ENCODE data around the gene SLC4A2.

SLC4A2 gene

DNA sequence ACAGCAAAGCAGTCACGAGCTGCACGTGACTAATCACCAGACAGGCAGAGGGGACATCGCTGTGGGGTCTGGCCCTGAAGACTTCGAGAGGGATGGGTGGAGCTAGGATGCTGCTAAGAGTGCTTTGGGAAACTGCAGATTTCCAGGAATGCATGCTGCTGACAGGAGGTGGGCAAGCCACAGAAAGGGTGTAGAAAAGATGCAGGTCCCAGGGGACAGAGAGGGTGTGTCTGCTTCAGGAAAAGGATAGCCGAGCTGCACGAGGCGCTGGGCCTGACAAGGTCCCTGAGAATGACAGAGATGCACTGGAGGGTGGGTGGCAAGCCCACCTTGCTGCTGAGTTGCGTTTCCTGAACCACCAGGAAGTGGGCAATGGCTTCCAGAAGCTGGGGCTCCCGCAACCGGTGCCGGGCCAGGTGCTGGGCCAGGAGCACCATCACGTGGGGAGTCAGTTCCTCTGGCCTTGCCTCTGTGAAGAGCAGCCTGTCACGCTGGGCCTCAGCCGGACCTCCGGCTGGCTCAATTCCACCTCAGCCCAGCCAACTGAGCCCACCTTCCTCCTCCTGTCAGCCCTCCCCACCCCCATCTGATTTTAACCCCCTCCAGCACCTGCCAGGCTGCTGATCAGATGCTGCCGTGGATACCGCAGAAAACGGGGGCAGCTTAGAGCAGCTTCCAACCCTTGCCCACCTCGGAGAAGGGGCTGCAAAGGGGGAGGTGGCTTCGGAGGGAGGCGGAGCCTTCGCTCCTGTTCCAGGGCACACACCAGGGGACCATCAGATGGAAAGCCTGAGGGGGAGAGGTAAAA is 19.0 kb downstream of the SLC4A2 start:
- peaks cover 21% of the 10 kb centered on the region for H3K36me3 ChIP-seq (ENCODE audit: control insufficient read depth, low read depth, low read length)
- H3K9ac ChIP-seq (ENCODE audit: low read length), result no peak overlapping the region
- H3K27ac ChIP-seq (ENCODE audit: low read length), result no peak overlapping the region
- H3K4me1 ChIP-seq (ENCODE audit: control insufficient read depth, low read depth, low read length), result peaks cover 14% of the 10 kb centered on the region
- no peaks in the 10 kb centered on the region for H3K27me3 ChIP-seq (ENCODE audit: control insufficient read depth, insufficient read depth, low read length)
- no peaks in the 10 kb centered on the region for H3K9me3 ChIP-seq (ENCODE audit: control insufficient read depth, low read depth, low read length)
- peak overlapping the region; percentile 92 for H3K4me3 ChIP-seq (ENCODE audit: low read length)

DNA sequence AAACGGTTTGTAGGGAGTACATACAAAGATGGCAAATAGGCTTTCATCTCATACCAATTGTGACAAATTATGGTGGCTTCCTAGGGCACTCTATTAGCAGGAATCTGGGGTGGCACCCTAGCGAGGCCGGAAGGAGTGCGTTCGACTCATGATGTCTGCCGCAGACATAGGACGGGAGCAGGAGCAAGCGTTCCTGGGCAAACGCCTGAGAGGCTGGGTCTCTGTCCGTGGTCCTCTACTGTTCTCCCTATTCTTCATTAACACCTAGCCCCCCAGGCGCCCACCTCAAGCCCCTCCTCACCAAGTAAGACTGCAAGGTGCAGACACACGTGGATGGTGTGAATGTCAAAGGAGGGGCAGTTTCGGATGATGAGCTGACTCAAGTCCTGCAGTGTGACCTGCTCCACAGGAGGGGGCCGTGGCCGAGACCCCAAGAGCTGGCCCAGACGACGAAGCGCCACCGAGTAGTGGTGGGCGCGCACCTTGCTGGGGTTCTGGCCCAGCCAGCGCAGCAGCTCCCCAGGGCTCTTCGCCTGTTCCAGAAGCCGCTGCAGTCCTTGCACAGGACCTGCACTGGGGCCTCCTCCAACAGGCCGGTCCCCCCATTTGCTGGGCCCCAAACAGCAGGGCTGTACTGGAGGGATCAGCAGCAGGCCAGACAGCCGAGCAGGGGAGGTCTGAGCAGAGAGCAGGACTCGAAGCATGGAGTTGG is 20.0 kb downstream of the SLC4A2 start:
- Histone ChIP-seq H3K4me1 (ENCODE audit: control insufficient read depth, low read depth, low read length) (peaks cover 14% of the 10 kb centered on the region), H3K36me3 (ENCODE audit: control insufficient read depth, low read depth, low read length) (peaks cover 12% of the 10 kb centered on the region), H3K4me3 (ENCODE audit: low read length) (peak overlapping the region; percentile 92), H3K27ac (ENCODE audit: low read length) (no peak overlapping the region), H3K9ac (ENCODE audit: low read length) (no peak overlapping the region), H3K27me3 (ENCODE audit: control insufficient read depth, insufficient read depth, low read length) (peaks cover 7% of the 10 kb centered on the region), H3K9me3 (ENCODE audit: control insufficient read depth, low read depth, low read length) (no peaks in the 10 kb centered on the region)

DNA sequence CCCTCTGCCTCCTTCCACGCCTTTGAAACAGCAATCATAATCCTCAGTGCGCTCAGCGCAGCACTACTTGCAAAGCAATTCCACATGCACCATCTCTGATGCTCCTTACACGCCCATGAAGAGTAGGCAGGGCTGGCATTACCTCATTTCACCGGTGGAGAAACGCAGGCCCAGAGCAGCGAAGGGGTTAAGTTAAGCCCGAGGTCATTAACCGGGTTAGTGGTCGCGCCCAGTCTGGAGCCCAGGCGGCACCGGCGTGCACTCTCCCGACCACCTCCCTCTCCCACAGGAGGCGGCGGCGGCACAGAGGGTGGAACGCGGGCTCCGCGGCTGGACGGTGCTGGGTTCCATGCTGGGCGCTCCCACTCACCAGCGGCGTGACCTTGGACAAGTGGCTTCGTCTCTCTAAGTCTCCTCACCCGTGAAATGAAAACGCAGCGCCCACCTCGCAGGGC is 20.7 kb downstream of the SLC4A2 start:
- peak overlapping the region; percentile 91 for H3K9ac ChIP-seq (ENCODE audit: low read length)
- H3K27me3 ChIP-seq (ENCODE audit: control insufficient read depth, insufficient read depth, low read length), result peaks cover 14% of the 10 kb centered on the region
- H3K4me3 ChIP-seq (ENCODE audit: low read length), result peak overlapping the region; percentile 92
- peaks cover 17% of the 10 kb centered on the region for H3K4me1 ChIP-seq (ENCODE audit: control insufficient read depth, low read depth, low read length)
- H3K36me3 ChIP-seq (ENCODE audit: control insufficient read depth, low read depth, low read length), result peaks cover 5% of the 10 kb centered on the region
- no peak overlapping the region for H3K27ac ChIP-seq (ENCODE audit: low read length)
- no peaks in the 10 kb centered on the region for H3K9me3 ChIP-seq (ENCODE audit: control insufficient read depth, low read depth, low read length)

DNA sequence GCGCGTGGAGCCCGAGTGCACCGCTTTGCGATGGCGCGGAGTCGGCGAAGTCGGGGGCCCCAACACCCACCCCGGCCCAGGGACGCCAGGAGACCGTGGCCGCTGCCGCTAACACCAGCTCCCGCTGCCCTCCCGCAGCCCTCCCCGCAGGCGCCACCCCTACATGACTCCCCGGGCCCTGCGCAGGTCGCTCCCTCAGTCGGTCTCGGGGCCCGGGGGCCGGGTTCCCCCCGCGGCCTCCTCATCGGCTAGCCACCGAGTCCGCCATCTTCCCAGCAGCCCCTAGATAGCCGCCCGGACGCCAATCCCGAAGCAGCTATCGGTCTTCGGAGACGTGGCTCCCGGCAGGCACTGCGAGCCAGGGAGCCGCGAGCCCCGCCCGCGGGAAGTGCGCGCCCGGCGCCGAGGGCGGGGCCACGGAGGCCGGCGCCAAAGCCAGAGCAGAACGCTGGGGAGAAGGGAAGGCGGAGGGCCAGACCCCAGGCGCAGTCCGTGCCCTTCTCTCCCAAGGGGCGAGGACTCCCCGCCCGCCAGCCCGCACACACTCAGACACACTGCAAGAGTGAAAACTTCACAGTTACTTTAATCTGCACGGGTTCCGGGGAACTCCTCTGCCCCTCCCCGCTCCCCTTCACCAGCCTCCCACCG is 21.3 kb downstream of the SLC4A2 start, which contains the start of gene FASTK:
Gene FASTK, minus strand, starts transcription at position 288 of the 648 bp plus-strand sequence. Its CDS starts 43 bp downstream, at position 245.
- Histone ChIP-seq H3K27ac (ENCODE audit: low read length) (no peak within 1 kb of the TSS), H3K9me3 (ENCODE audit: control insufficient read depth, low read depth, low read length) (no peaks in the 10 kb centered on the region), H3K4me3 (ENCODE audit: low read length) (peak within 1 kb of the TSS; percentile 92), H3K36me3 (ENCODE audit: control insufficient read depth, low read depth, low read length) (no peaks in the 10 kb centered on the region), H3K4me1 (ENCODE audit: control insufficient read depth, low read depth, low read length) (peaks cover 22% of the 10 kb centered on the region), H3K9ac (ENCODE audit: low read length) (peak within 1 kb of the TSS; percentile 91), H3K27me3 (ENCODE audit: control insufficient read depth, insufficient read depth, low read length) (peaks cover 15% of the 10 kb centered on the region)

DNA sequence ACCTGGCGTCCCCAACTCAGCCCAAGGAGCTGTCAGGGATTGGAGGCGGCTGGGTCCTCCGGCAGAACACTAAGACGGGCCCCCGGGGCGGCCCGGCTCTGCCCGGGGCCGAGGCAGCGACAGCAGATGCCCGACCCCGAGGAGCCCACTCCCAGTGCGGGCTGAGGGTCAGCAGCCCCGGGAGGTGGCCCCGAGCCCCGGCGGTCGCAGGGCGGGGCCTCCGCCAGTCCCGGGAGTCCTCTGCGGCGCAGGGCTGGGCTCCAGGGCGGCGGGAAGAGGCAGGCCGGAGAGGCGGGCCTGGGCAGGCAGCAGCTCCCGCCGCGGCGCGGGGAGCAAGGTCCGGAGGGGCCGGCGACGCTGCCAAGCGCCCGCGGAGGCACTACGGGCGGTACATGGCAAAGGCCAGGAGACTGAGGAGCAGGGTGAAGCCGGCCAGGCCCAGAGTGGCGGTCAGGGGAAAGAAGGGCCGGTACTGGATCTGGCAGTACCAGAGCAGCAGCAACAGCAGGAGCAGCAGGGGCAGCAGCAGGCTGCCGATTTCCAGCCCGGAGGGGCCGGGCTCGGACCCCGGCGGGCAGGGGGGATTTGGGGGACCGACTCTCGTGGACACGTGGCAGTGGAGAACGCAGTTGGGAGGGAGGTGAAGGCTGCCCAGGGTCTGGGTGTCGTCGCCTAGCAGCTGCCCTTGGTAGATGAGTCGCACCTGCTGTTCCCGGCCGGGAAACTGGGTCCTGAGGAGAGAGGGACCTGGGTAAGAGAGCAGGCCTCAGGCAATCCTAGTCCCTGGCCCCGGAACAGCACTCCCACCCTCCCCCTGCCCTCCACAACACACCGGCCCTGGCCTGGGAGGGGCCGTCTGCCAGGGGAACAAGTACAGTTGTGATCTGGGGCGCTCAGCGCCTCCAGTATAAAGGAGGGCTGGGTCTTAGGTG is 22.0 kb downstream of the SLC4A2 start:
- no peaks in the 10 kb centered on the region for H3K9me3 ChIP-seq (ENCODE audit: control insufficient read depth, low read depth, low read length)
- H3K9ac ChIP-seq (ENCODE audit: low read length), result peak overlapping the region; percentile 11
- H3K4me3 ChIP-seq (ENCODE audit: low read length), result peak overlapping the region; percentile 92
- H3K36me3 ChIP-seq (ENCODE audit: control insufficient read depth, low read depth, low read length), result no peaks in the 10 kb centered on the region
- peaks cover 22% of the 10 kb centered on the region for H3K4me1 ChIP-seq (ENCODE audit: control insufficient read depth, low read depth, low read length)
- peaks cover 15% of the 10 kb centered on the region for H3K27me3 ChIP-seq (ENCODE audit: control insufficient read depth, insufficient read depth, low read length)
- H3K27ac ChIP-seq (ENCODE audit: low read length), result no peak overlapping the region

DNA sequence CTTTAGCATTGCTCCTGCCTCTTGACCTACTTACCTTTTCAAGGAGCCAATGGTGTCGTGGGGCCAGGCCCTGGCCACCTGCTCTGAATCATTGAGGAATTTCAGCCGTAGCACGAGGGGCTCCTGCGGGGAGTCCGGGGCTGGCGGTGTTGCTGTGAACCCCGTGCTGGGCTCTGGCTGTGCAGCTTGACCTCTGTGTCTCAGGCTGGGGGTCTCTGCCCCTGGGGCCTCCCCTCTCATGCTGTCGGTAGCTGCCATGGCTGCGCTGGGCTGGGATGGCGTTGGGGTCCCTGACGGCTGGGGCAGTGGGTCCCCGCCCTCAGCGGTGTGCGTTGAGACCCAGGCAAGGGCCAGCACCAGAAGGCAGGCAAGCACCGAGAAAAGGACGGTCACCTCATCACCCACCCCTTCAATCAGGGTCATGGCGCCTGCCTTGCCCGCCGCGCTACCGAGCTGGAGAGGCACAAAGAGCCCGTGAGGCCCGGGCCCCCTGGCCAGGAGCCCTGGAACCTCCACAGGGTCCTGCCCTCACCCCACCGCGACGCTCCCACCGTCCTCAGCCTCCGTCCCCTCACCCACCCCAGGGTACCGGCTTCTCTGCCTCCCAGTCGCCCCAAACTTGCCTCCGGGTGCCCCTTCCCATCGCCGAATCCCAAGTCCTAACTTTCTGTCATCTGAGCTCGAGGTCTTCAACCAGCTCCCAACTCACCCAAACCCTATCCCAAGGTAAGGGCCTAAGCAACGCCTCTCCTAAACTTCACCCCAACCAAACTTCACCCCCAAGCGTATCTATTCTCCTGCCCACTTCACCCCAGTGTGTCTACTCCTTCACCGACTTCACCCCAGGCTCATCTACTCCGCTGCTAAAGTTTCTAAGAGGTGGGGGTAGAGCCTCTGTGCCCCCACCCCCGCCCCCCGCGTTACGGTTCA is 23.0 kb downstream of the SLC4A2 start:
- Histone ChIP-seq H3K36me3 (ENCODE audit: control insufficient read depth, low read depth, low read length) (no peaks in the 10 kb centered on the region), H3K9ac (ENCODE audit: low read length) (peak overlapping the region; percentile 16), H3K9me3 (ENCODE audit: control insufficient read depth, low read depth, low read length) (no peaks in the 10 kb centered on the region), H3K4me1 (ENCODE audit: control insufficient read depth, low read depth, low read length) (peaks cover 22% of the 10 kb centered on the region), H3K27ac (ENCODE audit: low read length) (no peak overlapping the region), H3K4me3 (ENCODE audit: low read length) (peak overlapping the region; percentile 65), H3K27me3 (ENCODE audit: control insufficient read depth, insufficient read depth, low read length) (peaks cover 21% of the 10 kb centered on the region)

DNA sequence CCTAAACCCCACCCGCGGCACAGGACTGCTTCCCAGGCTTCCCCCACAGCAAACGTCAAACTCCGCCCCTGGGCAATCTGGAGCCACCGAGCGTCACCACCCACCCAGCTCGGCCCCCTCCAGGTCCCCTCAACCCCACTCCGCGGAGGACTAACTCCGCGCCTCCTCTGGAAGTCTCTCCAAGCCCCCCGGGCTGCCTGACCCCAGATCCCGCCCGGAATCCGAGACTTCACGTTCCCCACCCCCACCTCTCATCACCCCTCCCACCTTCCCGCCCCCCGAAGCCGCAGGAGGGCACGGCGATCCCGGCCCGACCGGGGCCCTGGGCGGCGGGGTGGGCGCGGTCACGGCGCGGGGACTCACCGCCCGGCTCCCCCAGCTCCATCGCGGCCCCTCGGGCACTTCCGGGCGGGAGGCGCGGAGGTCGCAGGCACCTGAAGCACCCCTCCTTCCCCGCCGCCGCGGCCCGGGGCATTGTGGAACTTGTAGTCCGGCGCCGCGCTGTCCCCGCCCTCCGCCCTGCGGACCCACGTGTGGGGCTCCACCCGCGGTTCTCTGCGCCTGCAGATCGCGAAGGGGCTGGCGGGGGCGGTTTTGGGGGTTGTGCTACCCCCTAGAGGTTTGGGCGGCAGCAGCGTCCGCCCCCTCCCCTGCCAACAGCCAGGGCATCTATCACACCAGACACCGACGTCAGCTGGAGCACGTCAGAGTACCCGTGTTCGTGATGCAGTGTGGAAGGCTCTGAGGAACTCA is 23.9 kb downstream of the SLC4A2 start, which contains the start of gene TMUB1:
Gene TMUB1, minus strand, starts transcription at position 423 of the 753 bp plus-strand sequence. CDS start 930 bp downstream, outside the sequence.
- Histone ChIP-seq H3K4me3 (ENCODE audit: low read length) (peak within 1 kb of the TSS; percentile 65), H3K36me3 (ENCODE audit: control insufficient read depth, low read depth, low read length) (no peaks in the 10 kb centered on the region), H3K4me1 (ENCODE audit: control insufficient read depth, low read depth, low read length) (peaks cover 28% of the 10 kb centered on the region), H3K9me3 (ENCODE audit: control insufficient read depth, low read depth, low read length) (no peaks in the 10 kb centered on the region), H3K27me3 (ENCODE audit: control insufficient read depth, insufficient read depth, low read length) (peaks cover 30% of the 10 kb centered on the region), H3K27ac (ENCODE audit: low read length) (no peak within 1 kb of the TSS), H3K9ac (ENCODE audit: low read length) (peak within 1 kb of the TSS; percentile 16)

DNA sequence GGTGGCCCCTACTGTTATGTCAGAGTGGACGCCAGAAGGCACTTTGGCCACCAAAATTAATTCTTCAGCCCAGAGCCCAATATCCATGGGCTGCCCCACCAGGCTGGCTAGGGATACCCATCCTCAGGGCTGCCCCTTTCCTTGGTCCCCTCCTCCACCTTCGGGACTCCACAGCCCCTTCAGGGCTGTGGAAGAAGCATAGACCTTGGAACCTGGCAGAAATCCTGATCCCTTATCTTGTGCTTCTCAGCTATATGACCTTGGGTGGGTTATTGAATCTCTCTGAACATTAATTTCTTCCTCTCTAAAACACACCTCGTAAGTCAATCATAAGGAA is 24.4 kb downstream of the SLC4A2 start:
- Histone ChIP-seq H3K27ac (ENCODE audit: low read length) (no peak overlapping the region), H3K9me3 (ENCODE audit: control insufficient read depth, low read depth, low read length) (no peaks in the 10 kb centered on the region), H3K36me3 (ENCODE audit: control insufficient read depth, low read depth, low read length) (no peaks in the 10 kb centered on the region), H3K4me1 (ENCODE audit: control insufficient read depth, low read depth, low read length) (peaks cover 30% of the 10 kb centered on the region), H3K27me3 (ENCODE audit: control insufficient read depth, insufficient read depth, low read length) (peaks cover 35% of the 10 kb centered on the region), H3K9ac (ENCODE audit: low read length) (no peak overlapping the region), H3K4me3 (ENCODE audit: low read length) (peak overlapping the region; percentile 65)

DNA sequence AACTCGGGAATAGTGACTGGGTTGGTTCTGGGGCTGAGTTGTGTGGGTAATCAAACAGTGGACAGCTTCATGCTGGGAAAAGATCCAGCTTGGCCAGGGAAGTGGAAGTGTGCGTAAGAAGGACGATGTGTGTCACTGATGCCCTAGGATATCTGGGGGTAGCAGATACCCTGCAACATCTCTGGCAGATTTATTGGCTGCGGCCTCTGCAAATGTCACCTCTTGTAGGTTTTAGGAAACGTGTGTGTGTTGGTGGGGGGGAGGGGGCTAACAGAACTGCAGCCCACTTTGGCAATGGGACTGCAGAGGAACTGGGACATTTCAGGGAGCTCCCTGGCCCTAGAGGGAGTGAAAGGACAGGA is 25.9 kb downstream of the SLC4A2 start:
- H3K27ac ChIP-seq (ENCODE audit: low read length), result no peak overlapping the region
- H3K9me3 ChIP-seq (ENCODE audit: control insufficient read depth, low read depth, low read length), result no peaks in the 10 kb centered on the region
- H3K9ac ChIP-seq (ENCODE audit: low read length), result peak overlapping the region; percentile 45
- peak overlapping the region; percentile 53 for H3K4me3 ChIP-seq (ENCODE audit: low read length)
- H3K36me3 ChIP-seq (ENCODE audit: control insufficient read depth, low read depth, low read length), result no peaks in the 10 kb centered on the region
- peaks cover 47% of the 10 kb centered on the region for H3K27me3 ChIP-seq (ENCODE audit: control insufficient read depth, insufficient read depth, low read length)
- H3K4me1 ChIP-seq (ENCODE audit: control insufficient read depth, low read depth, low read length), result peaks cover 31% of the 10 kb centered on the region

Data from iPS-18a (cell line).